H1 (cell line): ENCODE data around the gene SGCG. TPM values are rescaled to one million over a fixed set of nuclear protein-coding genes. Genes with fewer than 3 reads are reported as not detected.

Experiments
- CTCF ChIA-PET: fragments of 300-600 bp; sonication (Branson Sonifier 250); formaldehyde crosslinking; loops from one replicate; lab custom pipeline; 2021; ENCODE audit not compliant: partially characterized antibody; lab: Charles Lee
- POLR2A ChIA-PET: fragments of 300-600 bp; sonication (Branson Sonifier 250); formaldehyde crosslinking; loops from one replicate; lab custom pipeline; 2021; ENCODE audit warnings: inconsistent platforms; ENCODE audit not compliant: partially characterized antibody; lab: Charles Lee
- DNase-seq, 2 experiments: peaks; one replicate each; pipeline versions ENCODE4 v3.0.0 to v3.0.0-alpha.2; 2010 to 2022; ENCODE audit warnings: low spot score in 2 of 2, low read depth in 1 of 2, mixed read lengths in 1 of 2
- FAIRE-seq: peaks from 2 replicates; lab custom pipeline; 2011; peaks lifted over from hg19 to GRCh38; lab: Jason Lieb, UNC
- H2AFZ ChIP-seq: 2 replicates; pipeline ENCODE4 v1.8.1; 2012; ENCODE audit warnings: low read length, inconsistent platforms
- H2AK5ac ChIP-seq: 2 replicates; pipeline ENCODE4 v1.6.1; 2013; ENCODE audit warnings: low read depth, low read length
- H2BK120ac ChIP-seq: replicated peaks from 2 replicates; pipeline ENCODE3; 2013; ENCODE audit warnings: low read depth, low read length, inconsistent platforms
- H2BK12ac ChIP-seq: 2 replicates; pipeline ENCODE4 v1.6.1; 2013; ENCODE audit warnings: low read depth, low read length
- H2BK15ac ChIP-seq: 2 replicates; pipeline ENCODE4 v1.6.1; 2013; ENCODE audit warnings: low read length
- H2BK20ac ChIP-seq: 2 replicates; pipeline ENCODE4 v1.6.1; 2013; ENCODE audit warnings: low read length
- H2BK5ac ChIP-seq: 2 replicates; pipeline ENCODE4 v1.6.1; 2013; ENCODE audit warnings: low read depth, low read length
- H3K14ac ChIP-seq: 2 replicates; pipeline ENCODE4 v1.6.1; 2013; ENCODE audit warnings: inconsistent platforms; ENCODE audit not compliant: insufficient read length
- H3K18ac ChIP-seq: 2 replicates; pipeline ENCODE4 v1.6.1; 2013; ENCODE audit warnings: low read length; ENCODE audit errors: extremely low read depth
- H3K23ac ChIP-seq: 2 replicates; pipeline ENCODE4 v1.6.1; 2013; ENCODE audit warnings: inconsistent platforms; ENCODE audit not compliant: insufficient read length
- H3K23me2 ChIP-seq: 2 replicates; pipeline ENCODE4 v1.6.1; 2013; ENCODE audit warnings: low read depth, low read length
- H3K27ac ChIP-seq: 2 replicates; pipeline ENCODE4 v1.6.1; 2011; ENCODE audit warnings: low read depth, low read length, inconsistent platforms
- H3K27me3 ChIP-seq, 4 experiments: replicated peaks in 1 of 4; 1 replicate in 1 of 4; 2 replicates in 3 of 4; pipeline versions ENCODE4 v1.6.1 to v1.8.1; 2011 to 2013; ENCODE audit warnings: low read length in 3 of 4, mild to moderate bottlenecking in 3 of 4, inconsistent platforms in 2 of 4, mixed read lengths in 2 of 4, moderate library complexity in 1 of 4; ENCODE audit not compliant: control insufficient read depth in 3 of 4, insufficient read depth in 3 of 4; ENCODE audit errors: extremely low read depth in 1 of 4
- H3K36me3 ChIP-seq, 4 experiments: 2 replicates each; pipeline versions ENCODE4 v1.6.1 to v1.8.1; 2011 to 2013; ENCODE audit warnings: mild to moderate bottlenecking in 4 of 4, low read length in 3 of 4, moderate library complexity in 2 of 4, control low read depth in 1 of 4, inconsistent platforms in 1 of 4; ENCODE audit not compliant: insufficient read depth in 4 of 4, control insufficient read depth in 2 of 4
- H3K4ac ChIP-seq: replicated peaks from 2 replicates; pipeline ENCODE3; 2013; ENCODE audit warnings: low read length, low read depth, mixed read lengths, inconsistent platforms; ENCODE audit not compliant: insufficient read length
- H3K4me1 ChIP-seq, 4 experiments: replicated peaks in 1 of 4; 1 replicate in 1 of 4; 2 replicates in 3 of 4; pipeline versions ENCODE4 v1.6.1 to v1.8.1; 2011 to 2013; ENCODE audit warnings: low read length in 3 of 4, inconsistent platforms in 2 of 4, mixed read lengths in 1 of 4; ENCODE audit not compliant: insufficient read depth in 4 of 4, control insufficient read depth in 3 of 4
- H3K4me2 ChIP-seq, 2 experiments: 2 replicates each; pipeline versions ENCODE4 v1.6.1 to v1.8.1; 2011 to 2013; ENCODE audit warnings: low read depth in 2 of 2, low read length in 2 of 2, control low read depth in 1 of 2, inconsistent platforms in 1 of 2, mild to moderate bottlenecking in 1 of 2; ENCODE audit not compliant: insufficient read depth in 1 of 2
- H3K4me3 ChIP-seq, 4 experiments: fragments of 200-600, 300-600 bp in 1 of 4; sonication (generic), shearing (Covaris generic), sonication (Bioruptor Twin) in 1 of 4; 2 replicates each; pipeline versions ENCODE4 v1.5.1 to v1.8.1; 2011 to 2016; ENCODE audit warnings: low read length in 4 of 4, low read depth in 3 of 4, control low read depth in 2 of 4, inconsistent platforms in 2 of 4, mild to moderate bottlenecking in 2 of 4, mixed read lengths in 1 of 4, moderate library complexity in 1 of 4; ENCODE audit not compliant: insufficient read depth in 2 of 4; ENCODE audit errors: extremely low read depth in 1 of 4
- H3K56ac ChIP-seq: replicated peaks from 2 replicates; pipeline ENCODE3; 2013; ENCODE audit warnings: low read depth, mild to moderate bottlenecking, mixed read lengths, low read length, inconsistent platforms; ENCODE audit not compliant: insufficient read length
- H3K79me1 ChIP-seq: 2 replicates; pipeline ENCODE4 v1.6.1; 2013; ENCODE audit warnings: low read depth, low read length, control low read depth
- H3K79me2 ChIP-seq, 2 experiments: 2 replicates each; pipeline versions ENCODE4 v1.6.1 to v1.8.1; 2012 to 2013; ENCODE audit warnings: low read length in 2 of 2, mild to moderate bottlenecking in 2 of 2, inconsistent platforms in 1 of 2; ENCODE audit not compliant: insufficient read depth in 2 of 2, control insufficient read depth in 1 of 2
- H3K9ac ChIP-seq, 4 experiments: replicated peaks in 1 of 4; 1 replicate in 1 of 4; 2 replicates in 3 of 4; pipeline versions ENCODE4 v1.6.1 to v1.8.1; 2011 to 2013; ENCODE audit warnings: low read depth in 3 of 4, low read length in 3 of 4, control low read depth in 2 of 4, mild to moderate bottlenecking in 2 of 4, moderate library complexity in 2 of 4, inconsistent platforms in 1 of 4; ENCODE audit errors: extremely low read depth in 1 of 4
- H3K9me3 ChIP-seq, 2 experiments: 2 replicates each; pipeline versions ENCODE4 v1.6.1 to v1.8.1; 2012 to 2013; ENCODE audit warnings: mild to moderate bottlenecking in 2 of 2, moderate library complexity in 2 of 2, control low read depth in 1 of 2, inconsistent platforms in 1 of 2, low read depth in 1 of 2, low read length in 1 of 2, mixed read lengths in 1 of 2; ENCODE audit not compliant: insufficient read depth in 2 of 2
- H4K20me1 ChIP-seq, 2 experiments: replicated peaks in 1 of 2; 2 replicates each; pipeline versions ENCODE3 to v1.8.1; 2011 to 2013; ENCODE audit warnings: inconsistent platforms in 2 of 2, low read length in 2 of 2, mild to moderate bottlenecking in 1 of 2; ENCODE audit not compliant: insufficient read depth in 2 of 2, control insufficient read depth in 1 of 2
- H4K5ac ChIP-seq: 2 replicates; pipeline ENCODE4 v1.6.1; 2013; ENCODE audit warnings: low read length, low read depth, mixed read lengths, inconsistent platforms; ENCODE audit not compliant: insufficient read length
- H4K8ac ChIP-seq: 2 replicates; pipeline ENCODE4 v1.8.0; 2013; ENCODE audit warnings: mild to moderate bottlenecking, moderate library complexity, low read length, inconsistent platforms; ENCODE audit not compliant: insufficient read depth; ENCODE audit errors: extremely low read depth
- H4K91ac ChIP-seq: replicated peaks from 2 replicates; pipeline ENCODE3; 2013; ENCODE audit warnings: low read length, mixed read lengths, inconsistent platforms; ENCODE audit not compliant: insufficient read length
- ASH2L ChIP-seq: fragments of 200-600, 300-600 bp; sonication (generic); IDR thresholded peaks from one replicate; pipeline ENCODE4 v1.7.1; 2017; ENCODE audit warnings: low read length
- KDM4A ChIP-seq: IDR thresholded peaks from one replicate; pipeline ENCODE4 v1.7.1; 2012; ENCODE audit warnings: low read depth, mild to moderate bottlenecking, moderate library complexity, low read length, inconsistent platforms; ENCODE audit not compliant: severe bottlenecking
- RAD21 ChIP-seq, 2 experiments: IDR thresholded peaks in 1 of 2; conservative IDR thresholded peaks in 1 of 2; 2 replicates each; pipeline ENCODE4 v1.6.1; 2011; ENCODE audit warnings: low read depth in 2 of 2, low read length in 2 of 2, improper control_type of control experiment in 1 of 2, inconsistent platforms in 1 of 2, mild to moderate bottlenecking in 1 of 2, moderate library complexity in 1 of 2
- WGBS, 2 experiments: shearing (Covaris generic) in 1 of 2; methylation state at CpG; one replicate each; pipeline versions ENCODE4 v1.1.6 to v1.1.7; 2013 to 2015; ENCODE audit warnings: low lambda C conversion rate in 2 of 2, mixed read lengths in 2 of 2, inconsistent platforms in 1 of 2, low coverage in 1 of 2, missing lambda C conversion rate in 1 of 2; ENCODE audit not compliant: insufficient replicate concordance in 2 of 2, insufficient coverage in 1 of 2, insufficient read length in 1 of 2; ENCODE audit errors: extremely low coverage in 1 of 2, missing lambda C conversion rate in 1 of 2; 5-methylcytosine and 5-hydroxymethylcytosine counted together
- polyA plus RNA-seq, 7 experiments: library from polyadenylated mRNA; depleted of rRNA in 3 of 7; stranded (reverse) in 5 of 7; unstranded in 2 of 7; fragments of >200 nt in 5 of 7; fragments of 200-250 nt in 2 of 7; gene quantifications; 1 replicate in 5 of 7; 2 replicates in 1 of 7; 4 replicates in 1 of 7; pipeline versions ENCODE4 v1.2.1 to v1.2.3, GENCODE V29; 2011 to 2013; ENCODE audit warnings: missing spikeins in 2 of 7, mixed read lengths in 2 of 7
- total RNA-seq: library from RNA; stranded (reverse); fragmentation: NEBNext Ultra II Directional; extraction: Animal tissue kit (Norgen Biotek cat#: 25700); gene quantifications from 2 replicates; pipeline ENCODE4 v1.2.1, GENCODE V29; 2021
- TF ChIP-seq, protein P1 (sequence below): IDR thresholded peaks from 2 replicates; pipeline ENCODE4 v1.6.1; 2012; ENCODE audit warnings: low read length, inconsistent platforms

Gene SGCG
- total and polyA plus RNA-seq, 2 of the 8 experiments (the other 6 are each of a cell fraction or from before 2014, with no cell fraction given), result 0.05 TPM; not detected in 1

DNA sequence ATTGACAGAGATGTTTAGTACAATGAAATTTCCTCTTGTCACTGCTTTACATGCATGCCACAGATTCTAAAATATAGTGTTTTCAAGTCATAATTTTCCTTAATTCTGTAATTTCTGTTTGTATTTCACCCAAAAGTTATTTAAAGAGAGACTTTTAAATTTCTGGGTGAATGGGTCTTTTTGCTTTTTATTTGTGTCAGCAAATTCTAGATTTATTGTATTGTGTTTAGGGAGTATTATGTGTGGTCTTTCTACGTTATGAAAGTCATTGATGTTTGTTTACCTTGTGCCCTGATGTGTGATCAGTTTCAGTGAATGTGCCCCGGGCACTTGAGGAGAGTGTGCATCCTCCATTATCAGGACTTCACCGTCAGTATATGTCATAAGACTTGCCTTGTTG is 92.7 kb downstream of the SGCG start:
- Histone ChIP-seq H3K9me3 (no peaks in the 10 kb centered on the region), H2AFZ (no peak overlapping the region), H4K8ac (no peak overlapping the region), H2BK12ac (no peak overlapping the region), H2BK120ac (no peak overlapping the region), H3K23me2 (no peaks in the 10 kb centered on the region), H3K36me3 (no peaks in the 10 kb centered on the region), H3K27ac (no peak overlapping the region)
- no peak for FAIRE-seq
- TF ChIP-seq, protein P1, sequence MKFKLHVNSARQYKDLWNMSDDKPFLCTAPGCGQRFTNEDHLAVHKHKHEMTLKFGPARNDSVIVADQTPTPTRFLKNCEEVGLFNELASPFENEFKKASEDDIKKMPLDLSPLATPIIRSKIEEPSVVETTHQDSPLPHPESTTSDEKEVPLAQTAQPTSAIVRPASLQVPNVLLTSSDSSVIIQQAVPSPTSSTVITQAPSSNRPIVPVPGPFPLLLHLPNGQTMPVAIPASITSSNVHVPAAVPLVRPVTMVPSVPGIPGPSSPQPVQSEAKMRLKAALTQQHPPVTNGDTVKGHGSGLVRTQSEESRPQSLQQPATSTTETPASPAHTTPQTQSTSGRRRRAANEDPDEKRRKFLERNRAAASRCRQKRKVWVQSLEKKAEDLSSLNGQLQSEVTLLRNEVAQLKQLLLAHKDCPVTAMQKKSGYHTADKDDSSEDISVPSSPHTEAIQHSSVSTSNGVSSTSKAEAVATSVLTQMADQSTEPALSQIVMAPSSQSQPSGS, result no peak
- no peak for TF ChIP-seq KDM4A
- TF ChIP-seq ASH2L, result no peak
- TF ChIP-seq RAD21 (IDR thresholded peaks at IDR 0.05 in 1 of 2, conservative IDR thresholded peaks at IDR 0.05 in 1 of 2; ENCODE audit: low read depth in 2 of 2, low read length in 2 of 2), result no peak
- TF ChIP-seq, all 59 proteins: peak for 0
- H3K14ac ChIP-seq, result no peak overlapping the region
- H3K23ac ChIP-seq, result no peak overlapping the region
- no peak overlapping the region for H3K9ac ChIP-seq
- no peak overlapping the region for H4K5ac ChIP-seq
- H4K91ac ChIP-seq, result no peak overlapping the region
- H2BK15ac ChIP-seq, result no peak overlapping the region
- no peak overlapping the region for H2BK5ac ChIP-seq
- no peaks in the 10 kb centered on the region for H3K79me2 ChIP-seq
- H4K20me1 ChIP-seq, result no peaks in the 10 kb centered on the region
- H3K4ac ChIP-seq, result no peak overlapping the region
- no peak overlapping the region for H3K4me3 ChIP-seq
- ChIA-PET POLR2A (no interaction called here), CTCF (no interaction called here)
- H3K56ac ChIP-seq, result no peak overlapping the region
- no peak for DNase-seq
- H2AK5ac ChIP-seq, result no peak overlapping the region
- H3K27me3 ChIP-seq, result no peaks in the 10 kb centered on the region
- H3K79me1 ChIP-seq, result no peaks in the 10 kb centered on the region
- no peak overlapping the region for H3K18ac ChIP-seq
- no peak overlapping the region for H2BK20ac ChIP-seq
- no peaks in the 10 kb centered on the region for H3K4me1 ChIP-seq
- H3K4me2 ChIP-seq, result no peak overlapping the region
- 86% methylated on average over 3 of the region's 3 CpGs; no CpG with 5 or more reads in 1 of the 2 experiments for whole genome bisulfite sequencing, 2 experiments
